H7 (cell line): ENCODE data around the gene KCNK7. TPM values are rescaled to one million over a fixed set of nuclear protein-coding genes. Genes with fewer than 3 reads are reported as not detected.
A peak's percentile ranks its signal among the peaks of the same experiment; 100 is the strongest.

Source experiments
- DNase-seq: peaks from one replicate; pipeline ENCODE4 v3.0.0; 2012
- H3K27me3 ChIP-seq: 2 replicates; pipeline ENCODE4 v1.6.0; 2011; ENCODE audit warnings: mild to moderate bottlenecking, low read length; ENCODE audit not compliant: control insufficient read depth, insufficient read depth
- H3K36me3 ChIP-seq: replicated peaks from 2 replicates; pipeline ENCODE4 v1.5.1; 2011; ENCODE audit warnings: low read length; ENCODE audit not compliant: control insufficient read depth, insufficient read depth
- H3K4me3 ChIP-seq: 2 replicates; pipeline ENCODE4 v1.5.1; 2011; ENCODE audit warnings: low read depth, mild to moderate bottlenecking, control low read depth, low read length, moderate library complexity; ENCODE audit not compliant: insufficient read depth
- total RNA-seq: library from RNA; depleted of rRNA; stranded (reverse); fragments of >200 nt; shearing (Covaris generic); gene quantifications from 2 replicates; pipeline ENCODE4 v1.2.3, GENCODE V29; 2014; rRNA removed

The KCNK7 gene
- total RNA-seq, 1 experiment from 2014 or later, result not detected

DNA sequence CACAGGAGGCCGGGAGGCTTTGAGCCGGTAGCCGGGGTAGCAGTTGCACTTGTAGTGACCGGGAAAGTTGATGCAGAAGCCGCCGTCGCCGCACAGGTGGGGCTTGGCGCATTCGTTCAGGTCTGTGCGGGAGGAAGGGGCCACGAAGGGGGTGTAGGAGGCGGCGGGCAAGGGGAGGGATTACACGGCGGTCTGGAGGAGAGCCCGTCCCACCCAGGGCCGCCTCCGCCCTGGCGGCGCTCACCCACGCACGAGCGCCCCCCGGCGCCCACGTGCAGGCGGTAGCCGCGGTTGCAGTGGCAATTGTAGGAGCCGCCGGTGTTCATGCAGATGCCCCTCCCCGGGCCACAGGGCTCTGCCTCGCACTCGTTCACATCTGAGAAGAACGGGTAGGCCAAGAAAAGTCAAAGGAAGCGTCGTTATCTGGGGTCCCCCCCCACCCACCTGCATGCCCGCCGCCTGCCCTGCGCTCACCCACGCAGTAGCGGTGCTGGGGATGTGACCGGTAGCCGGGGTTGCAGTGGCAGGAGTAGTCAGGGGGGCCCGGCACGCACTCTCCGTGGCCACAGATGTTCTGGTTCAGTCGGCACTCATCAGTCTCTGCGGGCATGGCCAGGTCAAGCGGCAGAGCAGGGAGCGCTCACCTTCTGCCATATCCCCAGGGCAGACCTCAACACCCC is 48.0 kb downstream of the KCNK7 start:
- Histone ChIP-seq H3K36me3 (no peaks in the 10 kb centered on the region; the same call in 1 of the 2 replicates), H3K27me3 (peaks cover 59% of the 10 kb centered on the region), H3K4me3 (peak overlapping the region; percentile 2; the same call in 1 of the 2 replicates)
- DNase-seq, result peak; percentile 85

DNA sequence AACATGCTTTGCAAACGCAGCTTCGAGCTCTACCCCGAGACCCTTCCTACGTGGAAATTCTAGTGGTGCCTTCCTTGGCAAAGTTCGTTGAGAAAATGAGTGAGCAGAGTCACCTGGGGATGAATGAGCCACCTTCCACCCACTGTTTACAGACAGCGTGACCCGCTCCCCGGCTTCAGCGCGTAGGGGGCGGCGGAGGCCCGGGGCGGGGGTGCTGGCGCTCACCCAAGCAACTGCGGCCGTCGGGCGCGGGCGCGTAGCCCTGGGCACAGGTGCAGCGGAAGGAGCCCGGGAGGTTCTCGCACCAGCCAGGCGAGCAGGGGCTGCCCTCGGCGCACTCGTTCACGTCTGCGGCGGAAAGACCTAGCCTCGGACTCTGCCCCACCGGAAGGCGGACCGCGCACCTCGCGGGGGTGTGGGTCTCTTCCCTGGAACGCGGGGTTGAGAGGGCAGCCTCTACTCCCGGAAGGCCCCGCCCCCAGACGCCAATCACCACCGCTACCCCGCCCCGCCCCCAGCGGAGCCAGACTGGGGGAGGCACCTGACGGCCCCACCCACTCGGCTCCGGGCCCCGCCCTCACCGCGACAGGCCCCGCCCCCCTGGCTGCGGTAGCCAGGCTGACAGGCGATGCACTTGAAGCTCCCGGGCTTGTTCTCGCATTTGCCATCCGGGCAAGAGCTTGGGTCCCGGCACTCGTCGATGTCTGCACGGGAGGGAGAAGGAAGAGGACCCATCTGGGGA is 49.2 kb downstream of the KCNK7 start:
- peak; percentile 100 for DNase-seq
- Histone ChIP-seq H3K4me3 (peak overlapping the region; percentile 55), H3K27me3 (peaks cover 58% of the 10 kb centered on the region)

DNA sequence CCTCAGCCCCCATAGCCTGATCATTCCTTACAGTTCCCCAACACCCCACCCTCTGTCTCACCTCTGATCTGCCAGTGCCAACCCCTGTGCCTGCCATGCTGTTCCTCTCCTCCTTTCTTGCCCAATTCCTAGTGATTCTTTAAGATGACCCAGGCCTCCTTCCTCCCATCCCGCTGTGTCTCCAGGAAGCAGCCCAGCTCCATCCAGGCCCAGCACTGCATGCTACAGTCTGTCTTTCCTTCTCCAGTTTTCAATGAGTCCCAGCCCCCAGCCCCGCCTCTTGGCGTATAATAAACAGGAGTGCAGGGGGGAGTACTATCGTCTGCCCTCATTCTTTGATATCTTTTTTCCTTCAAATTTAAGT is 49.8 kb downstream of the KCNK7 start:
- Histone ChIP-seq H3K27me3 (peaks cover 54% of the 10 kb centered on the region), H3K36me3 (no peaks in the 10 kb centered on the region; the same call in 1 of the 2 replicates), H3K4me3 (peak overlapping the region; percentile 55; the same call in 1 of the 2 replicates)
- DNase-seq, result peak; percentile 64

More for the DNA sequence above, 49.2 kb downstream of the KCNK7 start:
- no peaks in the 10 kb centered on the region; the same call in 1 of the 2 replicates for H3K36me3 ChIP-seq

Other genes starting within 250 kb of the KCNK7 start
- 0.35 and 0.70 TPM in 2 replicates for gene TIGD3, start 241.0 kb downstream of the KCNK7 start, total RNA-seq
- gene SLC25A45, start 213.2 kb downstream of the KCNK7 start, total RNA-seq, result 0.73 and 0.81 TPM in 2 replicates
- gene FRMD8, start 209.2 kb downstream of the KCNK7 start, total RNA-seq, result 24.5 and 37.1 TPM in 2 replicates
- gene NEAT1, start 173.0 kb downstream of the KCNK7 start, total RNA-seq, result 6.4 and 10.6 TPM in 2 replicates
- gene MALAT1, start 96.8 kb downstream of the KCNK7 start, total RNA-seq, result 456 and 1,088 TPM in 2 replicates
- 70.0 and 72.3 TPM in 2 replicates for gene SCYL1, start 70.7 kb downstream of the KCNK7 start, total RNA-seq
- gene LTBP3, start 37.4 kb downstream of the KCNK7 start, total RNA-seq, result 3.9 and 5.7 TPM in 2 replicates
- 88.1 and 89.1 TPM in 2 replicates for gene ZNRD2, start 25.3 kb downstream of the KCNK7 start, total RNA-seq
- gene FAM89B, start 23.3 kb downstream of the KCNK7 start, total RNA-seq, result 8.6 and 20.4 TPM in 2 replicates
- gene EHBP1L1, start 19.7 kb downstream of the KCNK7 start, total RNA-seq, result 1.9 and 4.7 TPM in 2 replicates
- gene MAP3K11, start 18.4 kb upstream of the KCNK7 start, total RNA-seq, result 30.1 and 33.2 TPM in 2 replicates
- gene PCNX3, start 20.0 kb upstream of the KCNK7 start, total RNA-seq, result 21.7 and 25.9 TPM in 2 replicates
- 52.7 and 65.9 TPM in 2 replicates for gene SIPA1, start 42.3 kb upstream of the KCNK7 start, total RNA-seq
- gene RELA, start 67.1 kb upstream of the KCNK7 start, total RNA-seq, result 17.7 and 28.4 TPM in 2 replicates
- gene KAT5, start 116.5 kb upstream of the KCNK7 start, total RNA-seq, result 37.2 and 51.1 TPM in 2 replicates
- 21.5 and 23.3 TPM in 2 replicates for gene RNASEH2C, start 125.0 kb upstream of the KCNK7 start, total RNA-seq
- 6.7 and 7.8 TPM in 2 replicates for gene AP5B1, start 185.2 kb upstream of the KCNK7 start, total RNA-seq
- gene OVOL1, start 191.3 kb upstream of the KCNK7 start, total RNA-seq, result 1.2 and 1.4 TPM in 2 replicates
- gene SNX32, start 238.2 kb upstream of the KCNK7 start, total RNA-seq, result 0.26 and 0.80 TPM in 2 replicates